HG03280 (cell line): ENCODE data around the gene SH2D3C.
A peak's percentile ranks its signal among the peaks of the same experiment; 100 is the strongest.

Source experiments
- ATAC-seq: cut with Tn5 transposase; IDR thresholded peaks from one replicate; pipeline ENCODE4 v1.9.1; 2021; ENCODE audit warnings: mild to moderate bottlenecking, moderate library complexity; ENCODE audit not compliant: unreplicated experiment

The SH2D3C gene, protein sequence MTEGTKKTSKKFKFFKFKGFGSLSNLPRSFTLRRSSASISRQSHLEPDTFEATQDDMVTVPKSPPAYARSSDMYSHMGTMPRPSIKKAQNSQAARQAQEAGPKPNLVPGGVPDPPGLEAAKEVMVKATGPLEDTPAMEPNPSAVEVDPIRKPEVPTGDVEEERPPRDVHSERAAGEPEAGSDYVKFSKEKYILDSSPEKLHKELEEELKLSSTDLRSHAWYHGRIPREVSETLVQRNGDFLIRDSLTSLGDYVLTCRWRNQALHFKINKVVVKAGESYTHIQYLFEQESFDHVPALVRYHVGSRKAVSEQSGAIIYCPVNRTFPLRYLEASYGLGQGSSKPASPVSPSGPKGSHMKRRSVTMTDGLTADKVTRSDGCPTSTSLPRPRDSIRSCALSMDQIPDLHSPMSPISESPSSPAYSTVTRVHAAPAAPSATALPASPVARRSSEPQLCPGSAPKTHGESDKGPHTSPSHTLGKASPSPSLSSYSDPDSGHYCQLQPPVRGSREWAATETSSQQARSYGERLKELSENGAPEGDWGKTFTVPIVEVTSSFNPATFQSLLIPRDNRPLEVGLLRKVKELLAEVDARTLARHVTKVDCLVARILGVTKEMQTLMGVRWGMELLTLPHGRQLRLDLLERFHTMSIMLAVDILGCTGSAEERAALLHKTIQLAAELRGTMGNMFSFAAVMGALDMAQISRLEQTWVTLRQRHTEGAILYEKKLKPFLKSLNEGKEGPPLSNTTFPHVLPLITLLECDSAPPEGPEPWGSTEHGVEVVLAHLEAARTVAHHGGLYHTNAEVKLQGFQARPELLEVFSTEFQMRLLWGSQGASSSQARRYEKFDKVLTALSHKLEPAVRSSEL

GRCh38 chr9:127778280-127779135, at the start of gene SH2D3C:
SH2D3C (minus strand) TSS chr9:127778666; CDS start chr9:127778627, 39 bp downstream.
- peak; percentile 38 for ATAC-seq

DNA sequence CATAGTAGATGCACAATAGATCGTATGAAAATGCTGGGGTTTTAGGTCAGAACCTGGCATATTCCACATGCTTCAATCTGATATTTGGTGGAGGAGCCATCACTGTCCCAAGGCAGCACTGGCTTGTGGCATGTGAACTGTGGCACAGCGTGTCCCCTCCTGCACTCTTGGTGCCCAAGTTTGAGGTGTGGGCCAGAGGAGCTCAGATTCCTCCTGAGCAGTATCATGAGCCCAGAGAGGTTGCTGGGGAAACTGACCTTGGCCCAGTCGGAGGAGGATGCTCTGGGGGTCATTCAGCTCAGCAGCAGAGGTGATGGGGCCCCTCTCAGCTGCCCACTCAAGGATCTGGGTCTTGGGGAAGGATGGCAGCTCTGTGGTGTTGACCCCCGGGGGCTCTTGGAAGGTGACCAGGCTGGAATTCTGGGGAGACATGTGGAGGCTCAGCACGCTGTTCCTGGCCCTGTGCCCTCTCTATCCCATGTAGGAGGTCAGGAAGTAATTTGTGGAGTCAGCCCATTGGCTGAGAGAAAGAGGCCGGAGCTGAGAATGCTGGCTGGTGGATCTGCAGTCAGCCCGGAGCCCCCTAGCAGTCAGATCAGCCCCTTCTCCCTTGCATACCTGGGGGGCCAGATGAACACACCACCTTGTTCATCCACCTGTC, 47.9 kb upstream of the SH2D3C start:
- ATAC-seq, result no peak

- ATAC-seq, result no peak
Observed at GRCh38 chr9:127825319-127826051, 47.0 kb upstream of the SH2D3C start.

DNA sequence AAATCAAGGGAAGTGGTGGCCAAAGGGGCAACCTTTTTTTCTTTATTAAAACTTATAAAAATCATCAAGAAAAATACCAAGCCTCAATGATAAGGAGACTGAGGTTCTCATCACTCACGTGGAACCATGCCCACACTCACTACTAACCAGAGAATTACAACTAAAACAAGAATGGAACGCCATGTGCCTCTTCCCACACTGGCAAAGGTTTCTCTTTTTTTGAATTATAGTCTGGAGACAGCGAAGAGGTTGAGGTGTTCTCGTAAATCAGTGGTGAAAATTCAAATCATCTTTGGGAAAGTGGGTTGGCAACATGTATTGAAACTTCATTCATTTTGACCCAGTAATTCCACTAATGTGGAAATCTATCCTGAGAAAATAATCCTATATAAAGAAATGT, 43.6 kb upstream of the SH2D3C start:
- no peak for ATAC-seq

DNA sequence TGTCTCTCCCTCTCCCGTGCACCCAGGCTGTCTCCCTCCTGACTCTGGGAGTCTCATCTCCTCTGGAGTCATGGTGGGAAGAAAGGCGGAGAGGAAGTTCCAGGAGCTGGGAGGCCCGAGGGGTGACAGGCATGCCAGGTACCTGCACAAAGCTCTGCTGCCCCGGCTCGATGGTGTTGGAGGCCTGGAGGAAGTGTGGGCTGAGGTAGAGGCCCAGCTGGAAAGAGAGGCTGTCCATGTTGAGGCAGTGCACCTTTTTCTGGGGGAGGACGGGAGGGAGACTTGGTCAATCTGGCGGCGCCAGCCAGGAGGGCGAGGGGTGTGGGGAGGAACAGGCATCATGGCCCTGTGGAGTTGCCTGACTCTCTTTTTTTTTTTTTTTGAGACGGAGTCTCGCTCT, 40.1 kb upstream of the SH2D3C start:
- ATAC-seq, result no peak

- ATAC-seq, result no peak
Observed at GRCh38 chr9:127817881-127818434, 39.5 kb upstream of the SH2D3C start.

GRCh38 chr9:127816728-127817127, 38.3 kb upstream of the SH2D3C start:
- ATAC-seq, result no peak

- ATAC-seq, result no peak
Observed at GRCh38 chr9:127816362-127816725, 37.9 kb upstream of the SH2D3C start.

DNA sequence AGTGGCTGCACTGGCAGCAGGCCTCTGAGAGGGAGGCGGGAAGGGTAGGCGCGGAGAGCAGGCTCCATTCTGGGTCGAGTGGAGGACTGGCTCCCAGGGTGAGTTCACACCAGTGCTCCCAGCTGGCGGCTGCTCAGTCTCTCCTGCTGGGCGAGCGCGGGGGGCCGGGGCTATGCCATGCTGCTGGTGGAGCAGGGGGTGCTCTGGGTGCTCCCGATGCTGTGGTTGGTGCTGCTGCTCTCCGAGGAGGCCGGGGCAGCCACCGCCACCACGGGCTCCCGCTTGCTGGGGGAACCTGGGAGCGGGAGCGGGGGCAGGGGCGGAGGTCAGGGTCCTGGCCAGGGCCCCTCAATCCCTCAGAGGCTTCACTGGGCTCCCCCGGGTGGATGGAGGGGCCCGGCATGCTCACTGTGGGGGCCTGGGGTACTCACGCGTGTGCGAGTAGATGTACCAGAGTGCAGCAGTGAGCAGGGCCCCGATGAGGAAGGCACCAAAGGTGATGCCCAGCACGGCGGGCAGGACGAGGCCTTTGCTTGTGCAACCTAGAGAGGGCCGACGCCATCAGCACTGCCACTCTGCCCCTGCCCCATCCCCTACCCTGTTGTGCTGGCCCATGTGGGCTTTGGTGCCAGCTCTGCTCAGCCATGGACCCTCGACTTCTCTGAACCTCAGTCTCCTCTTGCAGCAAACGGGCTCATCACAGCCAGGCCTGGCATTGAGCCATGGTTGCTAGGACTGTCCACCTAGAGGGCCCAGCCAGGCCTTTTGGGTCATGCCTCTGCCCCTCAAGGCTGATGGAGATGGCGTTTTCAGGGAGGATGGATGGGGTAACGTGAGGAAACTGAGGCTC, 37.3 kb upstream of the SH2D3C start:
- no peak for ATAC-seq

DNA sequence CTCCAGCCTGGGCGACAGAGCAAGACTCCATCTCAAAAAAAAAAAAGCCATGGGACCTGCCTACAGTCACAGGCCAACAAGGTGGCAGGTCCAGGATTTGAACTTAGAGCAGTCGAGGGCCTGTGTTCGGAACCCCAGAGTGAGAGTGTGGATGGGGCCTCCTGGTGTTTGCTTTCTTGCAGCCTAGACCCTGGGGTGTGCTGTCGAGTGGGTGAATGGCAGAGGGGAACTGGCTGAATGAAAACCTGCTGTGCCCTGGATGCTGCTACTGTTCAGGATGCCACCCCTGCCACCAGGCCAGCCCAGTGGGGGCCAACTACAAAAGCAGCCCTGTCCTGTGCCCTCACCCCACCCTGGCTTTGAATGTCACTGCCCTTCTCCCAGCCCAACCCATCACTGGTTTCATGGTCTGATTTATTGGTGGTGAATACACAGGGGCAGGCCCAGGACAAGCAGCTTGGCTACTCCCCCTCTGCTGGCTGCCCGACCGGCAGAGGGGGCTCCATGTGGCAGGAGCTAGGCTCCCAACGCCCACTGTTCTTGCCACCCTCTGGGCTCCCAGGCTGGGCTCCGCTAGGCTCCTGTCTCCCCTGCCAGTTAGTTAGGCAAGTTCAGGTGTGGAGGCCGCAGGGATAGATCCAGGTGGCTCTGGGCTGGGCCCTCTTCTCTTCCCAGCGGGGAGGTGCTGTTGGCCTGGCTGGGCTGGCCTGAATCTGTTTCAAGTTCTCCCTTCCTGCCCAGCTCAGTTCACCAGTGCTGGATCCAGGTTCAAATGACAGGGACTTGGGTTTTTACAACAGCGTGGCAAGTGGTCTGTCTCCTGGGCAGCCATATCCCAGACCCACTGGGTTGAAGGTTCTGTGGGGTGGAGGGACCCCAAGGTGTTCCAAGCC, 36.4 kb upstream of the SH2D3C start:
- no peak for ATAC-seq

DNA sequence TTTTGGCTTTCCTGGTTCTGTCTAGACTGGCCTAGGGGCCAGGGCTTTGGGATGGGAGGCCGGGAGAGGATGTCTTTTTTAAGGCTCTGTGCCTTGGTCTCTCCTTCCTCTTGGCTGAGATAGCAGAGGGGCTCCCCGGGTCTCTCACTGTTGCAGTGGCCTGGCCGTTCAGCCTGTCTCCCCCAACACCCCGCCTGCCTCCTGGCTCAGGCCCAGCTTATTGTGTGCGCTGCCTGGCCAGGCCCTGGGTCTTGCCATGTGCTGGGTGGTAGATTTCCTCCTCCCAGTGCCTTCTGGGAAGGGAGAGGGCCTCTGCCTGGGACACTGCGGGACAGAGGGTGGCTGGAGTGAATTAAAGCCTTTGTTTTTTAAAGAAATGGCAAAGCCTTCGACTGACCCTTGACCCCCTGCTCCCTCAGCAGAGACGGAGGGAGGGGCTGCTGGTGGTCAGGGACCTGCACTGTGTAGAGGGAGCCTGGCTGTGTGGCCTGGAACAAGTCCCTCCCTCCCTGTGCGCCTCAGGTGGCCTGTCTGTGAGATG, 35.3 kb upstream of the SH2D3C start:
- no peak for ATAC-seq

GRCh38 chr9:127812936-127813675, 34.6 kb upstream of the SH2D3C start:
- ATAC-seq, result no peak

DNA sequence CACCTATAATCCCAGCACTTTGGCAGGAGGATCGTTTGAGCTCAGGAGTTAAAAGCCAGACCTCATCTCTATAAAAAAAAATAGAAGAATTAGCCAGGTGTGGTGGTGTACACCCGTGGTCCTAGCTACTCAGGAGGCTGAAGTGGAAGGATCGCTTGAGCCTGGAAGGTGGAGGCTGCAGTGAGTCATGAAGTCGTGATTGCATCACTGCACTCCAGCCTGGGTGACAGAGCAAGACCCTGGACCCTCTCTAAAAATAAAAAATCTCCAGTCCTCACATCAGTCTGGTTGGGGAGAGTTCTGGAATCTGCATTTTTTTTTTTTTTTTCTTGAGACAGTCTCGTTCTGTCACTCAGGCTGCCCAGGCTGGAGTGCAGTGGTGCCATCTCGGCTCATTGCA, 33.5 kb upstream of the SH2D3C start:
- ATAC-seq, result no peak

DNA sequence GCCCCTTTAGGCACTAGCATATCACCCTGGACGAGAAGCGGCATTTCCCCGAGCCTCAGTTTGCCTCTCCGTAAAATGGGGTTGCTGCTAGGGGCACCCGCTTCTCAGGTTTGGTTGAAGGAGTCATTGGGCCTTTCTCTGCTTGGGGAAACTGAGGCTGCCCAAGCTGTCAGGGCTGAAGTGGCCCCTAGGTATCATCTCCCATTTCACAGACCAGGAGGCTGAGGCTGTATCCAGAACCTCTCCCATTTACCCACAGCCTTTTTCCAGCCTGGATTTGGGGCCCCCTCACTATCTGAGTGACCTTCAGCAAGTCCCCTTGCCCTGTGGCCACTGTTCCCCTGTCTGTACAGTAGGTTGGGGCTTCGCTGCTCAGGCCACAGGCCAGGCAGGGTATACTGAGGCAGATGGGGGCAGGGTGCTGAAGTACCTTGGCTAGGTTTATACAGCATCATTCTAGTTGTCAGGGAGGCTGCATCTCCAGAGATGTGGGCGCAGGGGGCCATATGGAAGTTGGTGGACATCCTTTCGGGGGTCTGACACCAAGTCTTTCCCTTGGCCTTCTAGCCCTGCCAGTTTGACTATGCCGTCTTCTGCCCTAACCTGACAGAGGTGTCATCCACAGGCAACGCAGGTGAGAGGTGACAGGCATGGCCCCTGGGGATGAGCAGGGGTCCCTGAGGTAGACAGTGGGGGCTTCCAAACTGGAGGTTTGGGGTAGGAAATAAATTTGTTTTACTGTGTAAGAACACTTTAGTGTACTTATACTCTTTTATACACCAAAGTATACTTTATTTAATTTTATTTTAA, 32.1 kb upstream of the SH2D3C start:
- no peak for ATAC-seq

- ATAC-seq, result no peak
Observed at GRCh38 chr9:127809540-127810377, 31.3 kb upstream of the SH2D3C start.
